GM21526 (cell line): ENCODE measurements around the gene CYP2A6.
A peak's percentile ranks its signal among the peaks of the same experiment; 100 is the strongest.

Source experiments
- ATAC-seq: cut with Tn5 transposase; IDR thresholded peaks from one replicate; pipeline ENCODE4 v1.9.1; 2021; ENCODE audit warnings: moderate library complexity; ENCODE audit not compliant: unreplicated experiment, low FRiP score

The CYP2A6 gene

DNA sequence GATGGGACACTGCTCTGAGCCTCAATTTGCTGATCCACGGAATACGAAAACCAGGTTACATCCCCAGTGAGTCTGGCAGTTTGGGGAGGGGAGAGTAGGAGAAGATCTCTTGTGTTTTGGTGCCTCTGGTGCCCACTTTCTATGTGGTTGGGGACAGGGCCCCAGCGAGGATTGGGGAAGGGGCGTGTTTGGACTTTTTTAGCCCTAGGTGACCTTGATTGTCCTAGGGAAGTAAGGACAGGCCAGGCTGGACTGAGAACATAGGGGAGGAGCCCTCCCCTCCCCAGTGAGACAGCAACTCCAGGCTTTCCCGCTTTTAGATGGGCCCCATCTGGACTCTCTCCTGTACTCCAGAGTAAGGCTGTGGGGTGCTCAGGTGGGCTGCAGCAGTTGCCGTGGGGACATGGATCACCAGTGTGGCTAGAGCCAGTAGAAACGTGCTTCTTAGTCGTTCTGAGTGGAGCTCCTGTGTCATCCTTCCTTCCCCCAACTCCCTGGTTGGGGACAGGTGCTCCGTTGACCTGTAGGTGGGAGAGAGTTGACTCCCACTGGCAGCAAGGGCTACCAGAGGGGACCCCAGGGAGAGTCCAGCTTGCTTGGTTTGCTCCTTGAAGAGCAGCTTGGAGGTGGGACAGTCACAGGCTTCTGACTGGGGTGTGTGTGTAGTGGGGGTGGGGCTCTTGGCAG is 46.9 kb downstream of the CYP2A6 start:
- ATAC-seq: no peak

- ATAC-seq: no peak
Measured at GRCh38 chr19:40802300-40803169, 47.7 kb downstream of the CYP2A6 start.

GRCh38 chr19:40801426-40802299 is 48.6 kb downstream of the CYP2A6 start:
- ATAC-seq: no peak

DNA sequence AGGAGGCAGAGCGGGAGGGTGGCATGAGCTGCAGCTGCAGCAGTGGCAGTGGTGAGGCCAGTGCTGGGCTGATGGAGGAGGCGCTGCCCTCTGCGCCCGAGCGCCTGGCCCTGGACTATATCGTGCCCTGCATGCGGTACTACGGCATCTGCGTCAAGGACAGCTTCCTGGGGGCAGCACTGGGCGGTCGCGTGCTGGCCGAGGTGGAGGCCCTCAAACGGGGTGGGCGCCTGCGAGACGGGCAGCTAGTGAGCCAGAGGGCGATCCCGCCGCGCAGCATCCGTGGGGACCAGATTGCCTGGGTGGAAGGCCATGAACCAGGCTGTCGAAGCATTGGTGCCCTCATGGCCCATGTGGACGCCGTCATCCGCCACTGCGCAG is 49.3 kb downstream of the CYP2A6 start:
- ATAC-seq: no peak

GRCh38 chr19:40800339-40800996 is 49.8 kb downstream of the CYP2A6 start:
- ATAC-seq: no peak

- ATAC-seq: no peak
Measured at GRCh38 chr19:40799558-40800338, 50.5 kb downstream of the CYP2A6 start.

DNA sequence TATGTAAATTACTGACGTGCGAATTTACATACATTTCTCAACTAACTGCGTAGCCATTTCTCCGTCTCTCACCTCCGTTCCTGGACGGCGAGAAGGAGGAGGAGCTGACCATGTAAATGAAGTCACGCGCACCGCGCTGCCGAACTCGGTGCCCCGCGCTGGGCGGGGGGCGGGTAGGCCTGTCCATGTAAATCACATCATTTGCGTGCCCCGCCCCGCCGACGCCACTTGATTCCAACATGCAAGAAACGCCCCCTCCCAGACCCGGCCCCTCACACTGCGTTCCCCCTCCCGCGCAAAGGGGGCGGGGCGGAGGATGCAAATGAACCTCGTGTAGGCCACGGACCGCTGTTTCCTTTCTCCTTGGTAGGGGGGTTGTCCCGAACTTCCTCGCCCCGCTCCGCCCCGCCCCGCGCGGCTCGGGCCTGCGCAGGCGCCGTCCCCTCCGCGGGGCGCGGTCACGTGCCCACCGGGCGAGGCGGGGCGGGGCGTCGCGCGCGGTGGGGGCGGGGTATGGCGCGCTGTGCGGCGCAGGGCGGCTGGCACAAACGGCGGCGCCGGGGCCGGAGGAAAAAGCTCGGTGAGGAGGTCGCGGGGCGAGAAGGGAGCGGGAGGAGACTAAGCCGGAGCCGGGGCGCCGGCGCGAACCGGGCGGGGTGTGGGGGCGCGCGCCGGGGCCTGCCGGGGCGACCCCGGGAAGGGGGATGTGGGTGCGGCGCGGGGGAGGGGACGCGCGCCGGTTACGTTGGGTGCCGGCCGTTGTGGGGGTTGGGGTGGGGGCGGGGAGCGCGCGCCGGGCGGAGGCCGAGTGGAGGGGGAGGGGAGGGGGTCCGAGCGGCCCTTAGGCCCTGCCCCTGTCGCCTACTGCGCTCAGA is 51.3 kb downstream of the CYP2A6 start, which contains the start of gene EGLN2:
TSS of gene EGLN2 (plus strand) at position 509 of the 875 bp plus-strand sequence. CDS start 1,382 bp downstream, outside the sequence.
- ATAC-seq: peak; percentile 59

GRCh38 chr19:40797963-40798682 is 52.1 kb downstream of the CYP2A6 start:
- peak; percentile 21 for ATAC-seq

DNA sequence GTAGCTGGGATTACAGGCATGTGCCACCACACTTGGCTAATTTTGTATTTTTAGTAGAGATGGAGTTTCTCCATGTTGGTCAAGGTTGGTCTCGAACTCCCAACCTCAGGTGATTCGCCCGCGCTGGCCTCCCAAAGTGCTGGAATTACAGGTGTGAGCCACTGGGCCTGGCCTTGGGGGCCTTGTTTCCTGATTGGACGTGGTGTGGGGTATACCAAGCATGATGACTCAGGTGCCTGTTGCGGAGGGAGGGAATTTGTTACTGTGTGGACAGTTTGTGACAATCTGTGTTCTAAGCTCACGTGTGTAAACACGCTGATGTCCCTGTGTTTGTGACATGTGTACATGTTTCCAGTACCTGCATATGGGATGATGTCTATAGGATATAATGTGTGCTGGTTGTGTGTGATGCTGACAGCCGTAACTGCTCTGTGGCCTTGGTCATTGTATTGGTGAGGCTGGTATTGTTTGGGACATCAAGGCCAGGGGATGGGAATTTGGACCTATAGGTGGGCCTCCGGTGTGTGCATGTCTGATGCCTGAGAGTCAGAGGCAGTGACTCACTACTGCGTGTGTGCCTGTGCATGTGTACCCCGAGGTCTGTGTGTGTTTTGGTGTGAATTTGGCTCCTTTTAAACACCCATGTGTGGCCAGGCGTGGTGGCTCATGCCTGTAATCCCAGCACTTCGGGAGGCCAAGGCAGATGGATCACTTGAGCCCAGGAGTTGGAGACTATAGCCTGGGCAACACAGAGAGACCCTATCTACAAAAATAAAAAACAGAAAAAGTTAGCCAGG is 52.9 kb downstream of the CYP2A6 start:
- ATAC-seq: no peak
